SU-DHL-6 (cell line): Measurements from ENCODE around the gene CDK6.

Experiments used
- H2AFZ ChIP-seq: fragments of 200-600 bp; sonication (generic); 2 replicates; pipeline ENCODE4 v1.6.1; 2014; ENCODE audit warnings: low read depth, mild to moderate bottlenecking, moderate library complexity, mixed read lengths, antibody characterized with exemption, low read length; ENCODE audit not compliant: severe bottlenecking
- H3F3A ChIP-seq: fragments of 200-600 bp; shearing (Covaris generic); 2 replicates; pipeline ENCODE4 v1.6.0; 2016; ENCODE audit warnings: antibody characterized with exemption, mild to moderate bottlenecking; ENCODE audit not compliant: insufficient read depth
- H3K27ac ChIP-seq: fragments of 200-600 bp; sonication (generic); 2 replicates; pipeline ENCODE4 v1.5.1; 2016; ENCODE audit warnings: low read depth, mild to moderate bottlenecking, low read length, moderate library complexity, mixed read lengths
- H3K27me3 ChIP-seq: fragments of 200-600 bp; sonication (generic), shearing (Covaris generic); 2 replicates; pipeline ENCODE4 v1.6.0; 2014; ENCODE audit warnings: mild to moderate bottlenecking, low read length
- H3K36me3 ChIP-seq: fragments of 200-600 bp; sonication (generic); 2 replicates; pipeline ENCODE4 v1.6.1; 2014; ENCODE audit warnings: mild to moderate bottlenecking, low read length, mixed read lengths
- H3K4me2 ChIP-seq: fragments of 300-600, 200-600 bp; shearing (Covaris generic), sonication (generic); 2 replicates; pipeline ENCODE4 v1.6.0; 2014; ENCODE audit warnings: low read length, low read depth, mild to moderate bottlenecking; ENCODE audit not compliant: poor library complexity, severe bottlenecking
- H3K4me3 ChIP-seq: fragments of 200-600 bp; sonication (generic); 2 replicates; pipeline ENCODE4 v1.5.1; 2014; ENCODE audit warnings: antibody characterized with exemption, low read length, mild to moderate bottlenecking, mixed read lengths; ENCODE audit not compliant: insufficient read depth, poor library complexity, severe bottlenecking
- H3K79me2 ChIP-seq: fragments of 200-600 bp; sonication (generic); 2 replicates; pipeline ENCODE4 v1.6.1; 2014; ENCODE audit warnings: mild to moderate bottlenecking, low read length, moderate library complexity; ENCODE audit not compliant: insufficient read depth
- H3K9ac ChIP-seq: fragments of 200-600 bp; sonication (generic); 2 replicates; pipeline ENCODE4 v1.7.0; 2014; ENCODE audit warnings: mild to moderate bottlenecking, low read length
- H3K9me2 ChIP-seq: fragments of 200-600 bp; sonication (generic); replicated peaks from 2 replicates; pipeline ENCODE4 v1.6.1; 2014; ENCODE audit warnings: low read length; ENCODE audit not compliant: insufficient read depth
- H3K9me3 ChIP-seq: fragments of 200-600 bp; sonication (generic); 2 replicates; pipeline ENCODE4 v1.6.1; 2014; ENCODE audit warnings: low read length, mixed read lengths; ENCODE audit not compliant: insufficient read depth
- H4K20me1 ChIP-seq: fragments of 200-600 bp; sonication (generic); 2 replicates; pipeline ENCODE4 v1.6.1; 2014; ENCODE audit warnings: low read depth, mild to moderate bottlenecking, antibody characterized with exemption, low read length, moderate library complexity, mixed read lengths
- EZH2phosphoT487 ChIP-seq: fragments of 200-600 bp; sonication (generic), shearing (Covaris generic); conservative IDR thresholded peaks from 2 replicates; pipeline ENCODE4 v1.6.1; 2018; ENCODE audit warnings: mild to moderate bottlenecking, antibody characterized with exemption, low read length, moderate library complexity, mixed read lengths
- TF ChIP-seq, protein P1 (sequence below): fragments of 200-600 bp; sonication (generic); IDR thresholded peaks from one replicate; pipeline ENCODE4 v1.5.1; 2017; ENCODE audit warnings: antibody characterized with exemption, mild to moderate bottlenecking, low read length, moderate library complexity; ENCODE audit not compliant: insufficient read depth, poor library complexity, severe bottlenecking

The CDK6 gene

DNA sequence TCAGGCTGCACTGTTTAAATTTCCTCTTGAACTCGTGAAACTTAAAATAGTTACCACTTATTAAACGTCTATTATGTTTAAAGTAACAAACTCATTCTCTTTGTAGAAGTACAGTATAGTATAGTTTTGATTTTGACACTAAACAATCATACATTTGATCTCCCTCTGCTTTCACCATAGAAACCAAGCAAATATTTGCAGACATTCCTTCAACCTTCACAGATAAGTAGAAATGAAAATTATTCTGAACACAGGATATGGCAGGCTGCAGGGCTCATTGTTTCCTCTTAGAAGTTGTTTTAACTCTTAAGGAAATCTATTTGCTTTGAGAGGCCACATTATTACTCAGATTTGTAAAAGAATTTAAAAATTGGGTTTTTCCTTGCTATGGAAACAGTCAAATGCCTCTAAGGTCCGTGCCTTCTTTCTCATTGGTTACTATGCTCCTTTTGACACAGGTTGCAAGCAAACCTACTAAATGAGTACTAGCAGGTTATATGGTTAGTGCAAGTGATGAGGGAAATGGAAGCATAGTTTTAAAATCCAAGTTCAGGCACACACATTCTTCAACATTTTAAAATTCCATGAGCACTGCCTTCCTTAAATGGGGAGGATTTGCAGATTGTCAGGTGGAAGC, 153.4 kb downstream of the CDK6 start:
- H3K36me3 ChIP-seq = no peaks in the 10 kb centered on the region
- H3K79me2 ChIP-seq = no peaks in the 10 kb centered on the region
- H3K4me3 ChIP-seq = no peak overlapping the region
- TF ChIP-seq, protein P1, sequence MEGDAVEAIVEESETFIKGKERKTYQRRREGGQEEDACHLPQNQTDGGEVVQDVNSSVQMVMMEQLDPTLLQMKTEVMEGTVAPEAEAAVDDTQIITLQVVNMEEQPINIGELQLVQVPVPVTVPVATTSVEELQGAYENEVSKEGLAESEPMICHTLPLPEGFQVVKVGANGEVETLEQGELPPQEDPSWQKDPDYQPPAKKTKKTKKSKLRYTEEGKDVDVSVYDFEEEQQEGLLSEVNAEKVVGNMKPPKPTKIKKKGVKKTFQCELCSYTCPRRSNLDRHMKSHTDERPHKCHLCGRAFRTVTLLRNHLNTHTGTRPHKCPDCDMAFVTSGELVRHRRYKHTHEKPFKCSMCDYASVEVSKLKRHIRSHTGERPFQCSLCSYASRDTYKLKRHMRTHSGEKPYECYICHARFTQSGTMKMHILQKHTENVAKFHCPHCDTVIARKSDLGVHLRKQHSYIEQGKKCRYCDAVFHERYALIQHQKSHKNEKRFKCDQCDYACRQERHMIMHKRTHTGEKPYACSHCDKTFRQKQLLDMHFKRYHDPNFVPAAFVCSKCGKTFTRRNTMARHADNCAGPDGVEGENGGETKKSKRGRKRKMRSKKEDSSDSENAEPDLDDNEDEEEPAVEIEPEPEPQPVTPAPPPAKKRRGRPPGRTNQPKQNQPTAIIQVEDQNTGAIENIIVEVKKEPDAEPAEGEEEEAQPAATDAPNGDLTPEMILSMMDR = no peak
- TF ChIP-seq EZH2phosphoT487 = no peak
- H3F3A ChIP-seq = no peaks in the 10 kb centered on the region
- no peak overlapping the region for H3K9ac ChIP-seq
- no peaks in the 10 kb centered on the region for H3K9me2 ChIP-seq
- no peak overlapping the region for H3K27ac ChIP-seq
- H3K9me3 ChIP-seq = no peaks in the 10 kb centered on the region
- H4K20me1 ChIP-seq = no peaks in the 10 kb centered on the region
- H3K4me2 ChIP-seq = no peak overlapping the region
- H3K27me3 ChIP-seq = no peaks in the 10 kb centered on the region
- no peak overlapping the region for H2AFZ ChIP-seq

- no peaks in the 10 kb centered on the region for H3K9me3 ChIP-seq
- no peaks in the 10 kb centered on the region for H3K79me2 ChIP-seq
- H3K9ac ChIP-seq = no peak overlapping the region
- no peaks in the 10 kb centered on the region for H3K27me3 ChIP-seq
- H3F3A ChIP-seq = 0 out of 2 replicates have a peak, but pooled peaks cover 4% of the 10 kb centered on the region
- no peaks in the 10 kb centered on the region for H4K20me1 ChIP-seq
- no peak overlapping the region for H2AFZ ChIP-seq
- H3K4me3 ChIP-seq = no peak overlapping the region
- TF ChIP-seq, protein P1 = no peak
- no peak for TF ChIP-seq EZH2phosphoT487
- no peak overlapping the region for H3K4me2 ChIP-seq
- no peak overlapping the region for H3K27ac ChIP-seq
- no peaks in the 10 kb centered on the region for H3K9me2 ChIP-seq
- no peaks in the 10 kb centered on the region for H3K36me3 ChIP-seq
These were observed 154.0 kb downstream of the CDK6 start for GRCh38 chr7:92682330-92682729.

GRCh38 chr7:92681633-92682032, 154.7 kb downstream of the CDK6 start:
- H3K79me2 ChIP-seq = no peaks in the 10 kb centered on the region
- H3K9ac ChIP-seq = no peak overlapping the region
- no peak overlapping the region for H3K27ac ChIP-seq
- H3K27me3 ChIP-seq = no peaks in the 10 kb centered on the region
- no peaks in the 10 kb centered on the region for H4K20me1 ChIP-seq
- H3K9me3 ChIP-seq = no peaks in the 10 kb centered on the region
- no peak overlapping the region for H2AFZ ChIP-seq
- no peak overlapping the region for H3K4me3 ChIP-seq
- no peak overlapping the region for H3K4me2 ChIP-seq
- H3F3A ChIP-seq = 0 out of 2 replicates have a peak, but pooled peaks cover 4% of the 10 kb centered on the region
- H3K9me2 ChIP-seq = no peaks in the 10 kb centered on the region
- no peaks in the 10 kb centered on the region for H3K36me3 ChIP-seq
- no peak for TF ChIP-seq EZH2phosphoT487
- TF ChIP-seq, protein P1 = no peak
